Pons (tissue), 1 donor: Measurements from ENCODE around the gene CARD11.
A peak's percentile ranks its signal among the peaks of the same experiment; 100 is the strongest.

Experiments used
- DNase-seq: peaks from one replicate; pipeline ENCODE4 v3.0.0-alpha.2; 2016; ENCODE audit warnings: low spot score

The CARD11 gene

GRCh38 chr7:2872296-2872874 lies 171.3 kb downstream of the CARD11 start:
- DNase-seq, result no peak

- DNase-seq, result peak; percentile 31
Observed at GRCh38 chr7:2870471-2870931, 173.2 kb downstream of the CARD11 start.

GRCh38 chr7:2869981-2870380 lies 173.7 kb downstream of the CARD11 start:
- no peak for DNase-seq

GRCh38 chr7:2866601-2867000 lies 177.1 kb downstream of the CARD11 start:
- DNase-seq, result no peak

- DNase-seq, result peak; percentile 70
Observed at GRCh38 chr7:2864999-2865670, 178.5 kb downstream of the CARD11 start.

- no peak for DNase-seq
Observed at GRCh38 chr7:2864204-2864985, 179.3 kb downstream of the CARD11 start.

- DNase-seq, result peak; percentile 56
Observed at GRCh38 chr7:2863461-2864066, 180.1 kb downstream of the CARD11 start.

- no peak for DNase-seq
Observed at GRCh38 chr7:2862831-2863361, 180.8 kb downstream of the CARD11 start.

GRCh38 chr7:2861509-2861908 lies 182.2 kb downstream of the CARD11 start:
- no peak for DNase-seq

- no peak for DNase-seq
Observed at GRCh38 chr7:2860627-2861133, 183.0 kb downstream of the CARD11 start.

- no peak for DNase-seq
Observed at GRCh38 chr7:2859952-2860351, 183.7 kb downstream of the CARD11 start.

- no peak for DNase-seq
Observed at GRCh38 chr7:2858621-2859020, 185.0 kb downstream of the CARD11 start.

- no peak for DNase-seq
Observed at GRCh38 chr7:2856388-2857169, 187.1 kb downstream of the CARD11 start.
